Ascending aorta (tissue), 2 donors: ENCODE data around the gene LRIG3. TPM values are rescaled to one million over a fixed set of nuclear protein-coding genes. Genes with fewer than 3 reads are reported as not detected.

Experiments
- DNase-seq, 2 donors: peaks; one replicate each; pipeline ENCODE4 v3.0.0-alpha.2; 2019; ENCODE audit warnings: low spot score in 2 of 2
- H3K27ac ChIP-seq, 2 donors: fragments of 200-600 bp; sonication (generic); one replicate each; pipeline ENCODE4 v1.5.1; 2016 to 2017; ENCODE audit warnings: mild to moderate bottlenecking in 1 of 2
- H3K27me3 ChIP-seq: fragments of 200-600 bp; sonication (generic); one replicate; pipeline ENCODE4 v1.5.1; 2017
- H3K36me3 ChIP-seq, 2 donors: fragments of 200-600 bp; sonication (generic); one replicate each; pipeline ENCODE4 v1.5.1; 2016
- H3K4me1 ChIP-seq, 2 donors: fragments of 200-600 bp; sonication (generic); one replicate each; pipeline ENCODE4 v1.5.1; 2016 to 2017; ENCODE audit warnings: mild to moderate bottlenecking in 1 of 2
- H3K4me3 ChIP-seq, 2 donors: fragments of 200-600 bp; sonication (generic); one replicate each; pipeline ENCODE4 v1.5.1; 2016 to 2017; ENCODE audit warnings: mild to moderate bottlenecking in 1 of 2
- H3K9me3 ChIP-seq, 2 donors: fragments of 200-600 bp; sonication (generic); one replicate each; pipeline ENCODE4 v1.5.1; 2016
- CTCF ChIP-seq, 3 experiments: fragments of 200-600 bp in 2 of 3; fragments of 450-650 bp in 1 of 3; sonication (generic) in 2 of 3; IDR thresholded peaks; one replicate each; pipeline ENCODE4 v1.5.1; 2016 to 2019; ENCODE audit warnings: antibody characterized with exemption in 3 of 3, mild to moderate bottlenecking in 1 of 3, moderate library complexity in 1 of 3
- intact Hi-C: fragments of 100-400 bp; cut with DNase I; formaldehyde crosslinking; loops from one replicate; pipeline ENCODE4 v1.15.1; 2023
- total RNA-seq: library from RNA; depleted of rRNA; stranded (reverse); fragments of >200 nt; gene quantifications from one replicate; pipeline ENCODE4 v1.1.0, GENCODE V29; 2016

The LRIG3 gene
- total RNA-seq, 1 donor from 2014 or later = 12.3 TPM

- Histone ChIP-seq H3K4me1 (no peaks in the 10 kb centered on the region), H3K36me3 (no peaks in the 10 kb centered on the region), H3K27ac (no peak overlapping the region), H3K27me3 (no peaks in the 10 kb centered on the region), H3K4me3 (no peak overlapping the region), H3K9me3 (no peaks in the 10 kb centered on the region)
- TF ChIP-seq CTCF (IDR thresholded peaks at IDR 0.05) = no peak
- DNase-seq = no peak
- intact Hi-C loops = no loop called here
Observed at GRCh38 chr12:58963844-58964243, 43.5 kb upstream of the LRIG3 start.

- no peak for DNase-seq
- no peak overlapping the region for H3K27ac ChIP-seq
Observed at GRCh38 chr12:58961906-58962305, 41.6 kb upstream of the LRIG3 start.

GRCh38 chr12:58961166-58961565, 40.9 kb upstream of the LRIG3 start:
- Histone ChIP-seq H3K36me3 (no peaks in the 10 kb centered on the region), H3K9me3 (no peaks in the 10 kb centered on the region), H3K27me3 (no peaks in the 10 kb centered on the region), H3K27ac (no peak overlapping the region), H3K4me1 (no peaks in the 10 kb centered on the region), H3K4me3 (no peak overlapping the region)
- no peak for TF ChIP-seq CTCF (IDR thresholded peaks at IDR 0.05)
- DNase-seq = no peak
- intact Hi-C loops = no loop called here

More at GRCh38 chr12:58961906-58962305, 41.6 kb upstream of the LRIG3 start:
- Histone ChIP-seq H3K36me3 (no peaks in the 10 kb centered on the region), H3K27me3 (no peaks in the 10 kb centered on the region), H3K4me3 (no peak overlapping the region), H3K4me1 (no peaks in the 10 kb centered on the region), H3K9me3 (no peaks in the 10 kb centered on the region)
- intact Hi-C loops = no loop called here
- no peak for TF ChIP-seq CTCF (IDR thresholded peaks at IDR 0.05)

- no peak overlapping the region for H3K4me3 ChIP-seq
- no peak for TF ChIP-seq CTCF (IDR thresholded peaks at IDR 0.05)
- no peaks in the 10 kb centered on the region for H3K36me3 ChIP-seq
- no peak for DNase-seq
- no peaks in the 10 kb centered on the region for H3K27me3 ChIP-seq
- no peaks in the 10 kb centered on the region for H3K9me3 ChIP-seq
- H3K4me1 ChIP-seq = no peaks in the 10 kb centered on the region
- H3K27ac ChIP-seq = no peak overlapping the region
- intact Hi-C loops = no loop called here
Observed at GRCh38 chr12:58959639-58960300, 39.5 kb upstream of the LRIG3 start.

- intact Hi-C loops = no loop called here
- H3K27ac ChIP-seq = no peak overlapping the region
- DNase-seq = no peak
- no peaks in the 10 kb centered on the region for H3K4me1 ChIP-seq
- H3K36me3 ChIP-seq = no peaks in the 10 kb centered on the region
- H3K4me3 ChIP-seq = no peak overlapping the region
- no peaks in the 10 kb centered on the region for H3K9me3 ChIP-seq
- no peaks in the 10 kb centered on the region for H3K27me3 ChIP-seq
- no peak for TF ChIP-seq CTCF (IDR thresholded peaks at IDR 0.05)
Observed at GRCh38 chr12:58957298-58957697, 37.0 kb upstream of the LRIG3 start.

GRCh38 chr12:58955849-58956248, 35.5 kb upstream of the LRIG3 start:
- Histone ChIP-seq H3K27me3 (no peaks in the 10 kb centered on the region), H3K27ac (no peak overlapping the region), H3K4me3 (no peak overlapping the region), H3K36me3 (no peaks in the 10 kb centered on the region), H3K9me3 (no peaks in the 10 kb centered on the region), H3K4me1 (no peaks in the 10 kb centered on the region)
- TF ChIP-seq CTCF (IDR thresholded peaks at IDR 0.05) = no peak
- DNase-seq = no peak
- intact Hi-C loops = no loop called here
